Activated effector memory CD4-positive, alpha-beta T cell treated with Interleukin-2 at 50 U/mL for 16 hours (primary cell): ENCODE measurements around the gene RPTOR.

ENCODE experiments used
- DNase-seq: peaks from one replicate; pipeline ENCODE4 v3.0.0-alpha.2; 2020

Gene RPTOR

GRCh38 chr17:80957461-80957941 is 412.9 kb downstream of the RPTOR start:
- DNase-seq: no peak

- DNase-seq: no peak
These were observed 414.8 kb downstream of the RPTOR start for GRCh38 chr17:80959330-80960036.

- no peak for DNase-seq
These were observed 415.6 kb downstream of the RPTOR start for GRCh38 chr17:80960037-80960796.

GRCh38 chr17:80960797-80961452 is 416.3 kb downstream of the RPTOR start:
- DNase-seq: no peak

GRCh38 chr17:80961541-80962330 is 417.1 kb downstream of the RPTOR start:
- DNase-seq: no peak

GRCh38 chr17:80962356-80963329 is 418.0 kb downstream of the RPTOR start:
- no peak for DNase-seq

- DNase-seq: no peak
These were observed 419.3 kb downstream of the RPTOR start for GRCh38 chr17:80963812-80964543.

GRCh38 chr17:80964544-80964856 is 419.9 kb downstream of the RPTOR start:
- no peak for DNase-seq

GRCh38 chr17:80964859-80965580 is 420.4 kb downstream of the RPTOR start:
- DNase-seq: no peak

GRCh38 chr17:80965606-80966005 is 421.0 kb downstream of the RPTOR start:
- DNase-seq: no peak

- DNase-seq: no peak
These were observed 422.8 kb downstream of the RPTOR start for GRCh38 chr17:80967404-80967872.

- DNase-seq: no peak
These were observed 424.0 kb downstream of the RPTOR start for GRCh38 chr17:80968602-80969029.

- DNase-seq: no peak
These were observed 424.5 kb downstream of the RPTOR start for GRCh38 chr17:80969030-80969673.

GRCh38 chr17:80969674-80970043 is 425.0 kb downstream of the RPTOR start:
- no peak for DNase-seq

- peak; percentile 20 for DNase-seq
These were observed 425.6 kb downstream of the RPTOR start for GRCh38 chr17:80970044-80970761.

- no peak for DNase-seq
These were observed 426.4 kb downstream of the RPTOR start for GRCh38 chr17:80970762-80971703.

- no peak for DNase-seq
These were observed 427.2 kb downstream of the RPTOR start for GRCh38 chr17:80971704-80972304.
